Gastroesophageal sphincter (tissue), 4 donors: ENCODE measurements around the gene LRPAP1. TPM values are rescaled to one million over a fixed set of nuclear protein-coding genes. Genes with fewer than 3 reads are reported as not detected.
"Not testable (repeated sequence)": the region's sequence is repeated elsewhere in the genome, so short reads cannot be mapped to it uniquely, and the experiment has no call there.

Source experiments
- ATAC-seq: fragments of 150-250 bp; one replicate; pipeline ENCODE4 v1.9.1; 2016; ENCODE audit warnings: mild to moderate bottlenecking, moderate library complexity
- H3K27ac ChIP-seq, 4 donors: fragments of 200-600 bp; sonication (generic) in 3 of 4; 1 replicate in 3 of 4; 2 replicates in 1 of 4; pipeline ENCODE4 v1.5.1; 2016 to 2019
- H3K27me3 ChIP-seq: fragments of 200-600 bp; sonication (generic); one replicate; pipeline ENCODE4 v1.5.1; 2019
- H3K36me3 ChIP-seq, 2 donors: fragments of 200-600 bp; sonication (generic); one replicate each; pipeline ENCODE4 v1.5.1; 2019; ENCODE audit warnings: control low read depth in 1 of 2
- H3K4me1 ChIP-seq, 3 donors: fragments of 200-600 bp; sonication (generic); 1 replicate in 2 of 3; 2 replicates in 1 of 3; pipeline ENCODE4 v1.5.1; 2016 to 2019; ENCODE audit warnings: control low read depth in 2 of 3
- H3K4me3 ChIP-seq, 2 donors: fragments of 200-600 bp; sonication (generic); one replicate each; pipeline ENCODE4 v1.5.1; 2019; ENCODE audit warnings: mild to moderate bottlenecking in 1 of 2, moderate library complexity in 1 of 2
- H3K9me3 ChIP-seq, 3 donors: fragments of 200-600 bp; sonication (generic); one replicate each; pipeline ENCODE4 v1.5.1; 2017 to 2019; ENCODE audit warnings: control low read depth in 2 of 3
- EP300 ChIP-seq: sonication (generic); formaldehyde crosslinking; IDR thresholded peaks from one replicate; pipeline ENCODE4 v1.6.1; 2017; ENCODE audit warnings: antibody characterized with exemption, mild to moderate bottlenecking
- POLR2A ChIP-seq, 2 donors: fragments of 450-650 bp; IDR thresholded peaks; one replicate each; pipeline ENCODE4 v1.6.1; 2017; ENCODE audit warnings: antibody characterized with exemption in 2 of 2, mild to moderate bottlenecking in 2 of 2, moderate library complexity in 1 of 2
- POLR2AphosphoS5 ChIP-seq: sonication (generic); formaldehyde crosslinking; IDR thresholded peaks from one replicate; pipeline ENCODE4 v1.6.1; 2017; ENCODE audit warnings: antibody characterized with exemption
- WGBS, 2 donors: methylation state at CpG; one replicate each; pipeline ENCODE4 v1.1.5; 2018; ENCODE audit warnings: low coverage in 1 of 2; 5-methylcytosine and 5-hydroxymethylcytosine counted together
- total RNA-seq, 4 donors: library from RNA; depleted of rRNA; stranded (reverse); fragments of >200 nt; gene quantifications; one replicate each; pipeline ENCODE4 v1.1.0, GENCODE V29; 2016
- TF ChIP-seq, protein P1 (sequence below), 4 experiments: fragments of 200-600 bp in 2 of 4; fragments of 450-650 bp in 2 of 4; sonication (generic) in 1 of 4; IDR thresholded peaks; one replicate each; pipeline ENCODE4 v1.5.1; 2017 to 2019; ENCODE audit warnings: antibody characterized with exemption in 4 of 4, mild to moderate bottlenecking in 2 of 4, moderate library complexity in 2 of 4

Gene LRPAP1
- total RNA-seq, 4 donors from 2014 or later = 180 to 267 (median 201) TPM

DNA sequence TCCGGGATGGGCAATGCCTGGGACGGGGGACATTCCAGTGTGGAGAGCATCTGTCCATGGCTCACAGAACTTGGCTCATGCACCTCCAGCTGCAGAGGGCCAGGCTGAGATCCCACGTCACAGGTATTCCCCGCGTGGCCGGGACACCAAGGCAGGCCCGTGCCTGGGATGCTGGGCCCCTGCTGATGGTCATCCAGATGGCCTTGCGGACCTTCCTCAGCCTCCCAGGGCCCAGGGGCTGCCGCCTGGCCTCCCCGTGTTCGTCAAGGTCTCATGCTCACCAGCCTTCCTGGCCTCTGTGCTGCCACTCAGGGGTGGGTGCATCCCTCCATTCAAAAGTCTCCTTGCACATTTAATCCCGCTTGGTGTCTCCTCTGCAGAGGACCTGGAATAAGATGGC is 40.9 kb upstream of the LRPAP1 start:
- no peaks in the 10 kb centered on the region for H3K4me1 ChIP-seq
- peaks cover 25% of the 10 kb centered on the region for H3K27me3 ChIP-seq
- no CpG with 5 or more reads among the region's 12 CpGs for WGBS, 2 donors
- H3K27ac ChIP-seq = no peak overlapping the region
- TF ChIP-seq POLR2A (IDR thresholded peaks at IDR 0.05) (no peak), EP300 (no peak), POLR2AphosphoS5 (no peak)
- TF ChIP-seq, protein P1, sequence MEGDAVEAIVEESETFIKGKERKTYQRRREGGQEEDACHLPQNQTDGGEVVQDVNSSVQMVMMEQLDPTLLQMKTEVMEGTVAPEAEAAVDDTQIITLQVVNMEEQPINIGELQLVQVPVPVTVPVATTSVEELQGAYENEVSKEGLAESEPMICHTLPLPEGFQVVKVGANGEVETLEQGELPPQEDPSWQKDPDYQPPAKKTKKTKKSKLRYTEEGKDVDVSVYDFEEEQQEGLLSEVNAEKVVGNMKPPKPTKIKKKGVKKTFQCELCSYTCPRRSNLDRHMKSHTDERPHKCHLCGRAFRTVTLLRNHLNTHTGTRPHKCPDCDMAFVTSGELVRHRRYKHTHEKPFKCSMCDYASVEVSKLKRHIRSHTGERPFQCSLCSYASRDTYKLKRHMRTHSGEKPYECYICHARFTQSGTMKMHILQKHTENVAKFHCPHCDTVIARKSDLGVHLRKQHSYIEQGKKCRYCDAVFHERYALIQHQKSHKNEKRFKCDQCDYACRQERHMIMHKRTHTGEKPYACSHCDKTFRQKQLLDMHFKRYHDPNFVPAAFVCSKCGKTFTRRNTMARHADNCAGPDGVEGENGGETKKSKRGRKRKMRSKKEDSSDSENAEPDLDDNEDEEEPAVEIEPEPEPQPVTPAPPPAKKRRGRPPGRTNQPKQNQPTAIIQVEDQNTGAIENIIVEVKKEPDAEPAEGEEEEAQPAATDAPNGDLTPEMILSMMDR (IDR thresholded peaks at IDR 0.05) = no peak
- no peaks in the 10 kb centered on the region for H3K36me3 ChIP-seq
- no peaks in the 10 kb centered on the region for H3K9me3 ChIP-seq
- ATAC-seq = no peak
- H3K4me3 ChIP-seq = no peak overlapping the region

DNA sequence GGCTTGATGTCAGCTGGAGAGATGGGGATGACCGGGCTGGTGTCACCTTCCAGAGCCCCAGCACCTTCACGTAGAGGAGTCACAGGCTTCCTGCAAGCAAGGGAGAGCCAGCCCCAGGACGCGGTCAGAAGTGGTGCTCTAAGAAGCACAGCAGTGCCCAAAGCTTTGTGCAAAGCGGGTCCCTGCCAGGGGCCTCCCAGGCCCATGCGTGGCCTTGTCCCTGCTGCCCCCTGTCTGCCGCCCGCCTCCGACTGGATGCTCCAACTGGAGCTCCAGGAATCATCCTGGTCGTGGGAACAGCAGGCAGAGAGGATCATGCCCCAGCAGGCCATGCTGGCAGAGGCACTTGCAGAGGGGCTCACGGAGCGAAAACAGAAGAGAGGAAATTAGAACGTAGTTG is 40.1 kb upstream of the LRPAP1 start:
- H3K27me3 ChIP-seq = peaks cover 25% of the 10 kb centered on the region
- no peaks in the 10 kb centered on the region for H3K9me3 ChIP-seq
- H3K27ac ChIP-seq = no peak overlapping the region
- no peak overlapping the region for H3K4me3 ChIP-seq
- TF ChIP-seq, protein P1 (IDR thresholded peaks at IDR 0.05) = no peak
- TF ChIP-seq POLR2A (IDR thresholded peaks at IDR 0.05) (no peak), POLR2AphosphoS5 (no peak), EP300 (no peak)
- H3K4me1 ChIP-seq = no peaks in the 10 kb centered on the region
- H3K36me3 ChIP-seq = no peaks in the 10 kb centered on the region
- no peak for ATAC-seq
- WGBS, 2 donors = 40% methylated on average over 2 of the region's 13 CpGs; no CpG with 5 or more reads in 1 of the 2 donors

DNA sequence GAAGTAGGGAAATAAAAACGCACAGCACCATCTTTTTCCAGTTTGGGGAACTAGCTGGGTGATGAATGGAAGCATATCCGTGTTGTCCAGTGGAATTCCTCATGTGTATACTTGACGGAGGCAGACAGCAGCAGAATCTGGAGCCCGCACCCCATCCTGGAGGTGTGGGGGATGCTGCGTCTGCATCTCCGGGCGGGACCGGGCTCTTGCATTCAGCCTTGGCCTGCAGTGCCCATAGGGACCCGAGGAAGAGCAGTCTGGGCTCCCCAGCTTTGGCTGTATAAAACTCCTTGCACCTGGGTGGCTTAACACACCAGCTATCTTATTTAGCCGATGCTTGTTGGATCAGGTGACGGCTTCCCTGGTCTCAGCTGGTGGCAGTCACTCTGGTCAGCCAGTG is 39.7 kb upstream of the LRPAP1 start:
- Histone ChIP-seq H3K27me3 (peaks cover 25% of the 10 kb centered on the region), H3K4me1 (no peaks in the 10 kb centered on the region), H3K27ac (no peak overlapping the region), H3K36me3 (no peaks in the 10 kb centered on the region), H3K4me3 (no peak overlapping the region), H3K9me3 (no peaks in the 10 kb centered on the region)
- 20 to 93% methylated on average over 1 to 3 of the region's 11 CpGs for WGBS, 2 donors
- ATAC-seq = no peak
- TF ChIP-seq POLR2A (IDR thresholded peaks at IDR 0.05) (no peak), POLR2AphosphoS5 (no peak), EP300 (no peak)
- TF ChIP-seq, protein P1 (IDR thresholded peaks at IDR 0.05) = no peak

DNA sequence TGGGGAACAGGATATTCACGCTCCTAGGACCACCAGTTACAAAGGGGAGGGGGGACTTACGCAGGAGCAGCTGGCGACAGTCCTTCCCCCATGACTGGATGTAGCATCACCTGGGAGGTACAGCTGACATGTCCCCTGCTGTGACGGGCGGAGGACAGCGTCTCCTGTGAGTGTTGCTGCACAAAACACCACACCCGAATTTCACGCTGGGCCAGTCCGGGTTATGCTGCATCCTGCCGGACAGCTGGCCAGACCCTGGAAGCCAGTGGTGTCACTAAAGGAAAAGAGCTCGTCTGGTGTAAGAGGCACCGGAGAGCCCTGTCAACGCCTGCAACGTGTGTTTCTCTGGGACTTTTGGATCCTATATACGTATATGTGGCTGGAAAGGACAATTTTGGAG is 38.7 kb upstream of the LRPAP1 start:
- H3K4me1 ChIP-seq, ATAC-seq, H3K4me3 ChIP-seq, H3K9me3 ChIP-seq, H3K36me3 ChIP-seq, H3K27ac ChIP-seq: not testable (repeated sequence)
- H3K27me3 ChIP-seq = peaks cover 25% of the 10 kb centered on the region
- WGBS, 2 donors = 66% methylated on average over 7 of the region's 15 CpGs; no CpG with 5 or more reads in 1 of the 2 donors

DNA sequence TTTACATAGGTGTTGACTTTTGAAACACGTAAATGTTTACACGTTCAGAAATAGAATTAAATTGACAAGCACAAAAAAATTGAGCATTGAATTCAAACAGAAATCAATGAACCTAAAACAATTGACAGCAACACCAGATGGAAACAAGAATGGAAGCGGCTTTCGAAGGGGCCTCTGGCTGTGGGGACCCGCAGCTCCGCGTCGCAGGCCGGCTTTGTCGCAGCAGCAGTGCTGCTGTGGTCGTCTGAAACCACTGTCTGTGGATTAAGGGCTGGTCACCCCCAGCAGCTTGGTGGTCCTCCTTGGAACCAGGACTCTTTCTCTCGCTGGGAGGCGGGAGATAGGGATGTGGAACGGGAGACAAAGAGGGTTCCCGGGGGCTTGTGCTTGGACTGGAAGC is 37.4 kb upstream of the LRPAP1 start:
- 83 to 95% methylated on average over 2 to 4 of the region's 15 CpGs for WGBS, 2 donors

DNA sequence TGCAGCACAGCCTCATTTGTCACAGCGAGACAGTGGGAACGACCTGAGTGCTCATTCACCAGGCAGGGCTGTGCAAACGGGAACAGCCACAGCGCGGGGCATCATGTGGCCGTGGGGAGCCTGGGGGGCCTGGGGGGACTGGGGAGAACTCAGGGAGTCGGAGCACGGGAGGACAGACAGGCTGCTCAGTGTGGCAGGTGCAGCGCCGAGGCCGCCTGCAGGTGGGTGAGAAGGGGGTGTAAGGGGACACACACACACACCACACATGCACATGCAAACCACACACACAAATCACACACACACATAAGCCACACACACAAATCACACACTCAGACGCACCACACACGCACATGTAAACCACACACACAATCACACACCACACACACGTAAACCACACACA is 34.5 kb upstream of the LRPAP1 start:
- peaks cover 12% of the 10 kb centered on the region for H3K27me3 ChIP-seq
- not testable (repeated sequence) for H3K4me1 ChIP-seq, H3K9me3 ChIP-seq, H3K4me3 ChIP-seq, H3K36me3 ChIP-seq, ATAC-seq, H3K27ac ChIP-seq
- WGBS, 2 donors = no CpG with 5 or more reads among the region's 14 CpGs

More for the DNA sequence above, 37.4 kb upstream of the LRPAP1 start:
- not testable (repeated sequence) for H3K36me3 ChIP-seq, H3K4me1 ChIP-seq, H3K9me3 ChIP-seq, ATAC-seq, H3K27ac ChIP-seq, H3K4me3 ChIP-seq
- peaks cover 25% of the 10 kb centered on the region for H3K27me3 ChIP-seq

DNA sequence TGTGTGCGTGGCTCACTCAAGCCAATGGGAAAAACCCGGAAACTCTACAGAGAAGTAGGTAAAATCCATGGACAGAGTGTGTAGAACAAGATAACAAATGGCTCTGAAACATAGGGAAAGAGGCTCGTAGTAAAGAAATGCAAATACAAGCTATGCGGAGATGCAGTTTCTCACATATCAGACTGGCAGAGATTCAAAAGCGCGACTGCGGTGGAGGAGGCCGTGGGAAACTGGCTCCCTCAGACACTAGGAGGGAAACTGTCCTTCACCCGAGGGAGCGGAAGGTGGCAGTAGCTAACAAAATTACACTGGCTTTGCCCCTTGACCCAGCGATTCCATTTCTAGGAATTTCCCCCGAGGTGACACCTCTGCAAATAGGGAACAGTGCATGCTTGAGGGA is 34.1 kb upstream of the LRPAP1 start:
- not testable (repeated sequence) for H3K4me1 ChIP-seq, H3K9me3 ChIP-seq, H3K27ac ChIP-seq, ATAC-seq, H3K36me3 ChIP-seq, H3K4me3 ChIP-seq
- 13% methylated on average over 6 of the region's 12 CpGs; no CpG with 5 or more reads in 1 of the 2 donors for WGBS, 2 donors
- peaks cover 11% of the 10 kb centered on the region for H3K27me3 ChIP-seq

DNA sequence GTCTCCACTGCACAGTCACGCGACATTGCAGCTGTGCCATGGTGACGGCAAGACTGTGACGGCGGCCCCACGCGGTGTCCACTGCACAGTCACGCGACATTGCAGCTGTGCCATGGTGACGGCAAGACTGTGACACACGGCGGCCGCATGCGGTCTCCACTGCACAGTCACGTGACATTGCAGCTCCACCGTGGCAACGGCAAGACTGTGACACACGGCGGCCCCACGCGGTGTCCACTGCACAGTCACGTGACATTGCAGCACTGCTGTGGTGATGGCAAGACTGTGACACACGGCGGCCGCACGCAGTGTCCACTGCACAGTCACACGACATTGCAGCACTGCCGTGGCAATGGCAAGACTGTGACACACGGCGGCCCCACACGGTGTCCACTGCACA is 32.7 kb upstream of the LRPAP1 start:
- H3K4me1 ChIP-seq, H3K36me3 ChIP-seq, H3K27me3 ChIP-seq, ATAC-seq, H3K27ac ChIP-seq, H3K4me3 ChIP-seq, H3K9me3 ChIP-seq: not testable (repeated sequence)
- 100% methylated on average over 1 of the region's 31 CpGs; no CpG with 5 or more reads in 1 of the 2 donors for WGBS, 2 donors
